Measurements from ENCODE around the gene C16orf95.

Gene C16orf95

GRCh38 chr16:87353613-87354012 is 36.4 kb upstream of the C16orf95 start:
- Histone ChIP-seq H3K9me3 (no peaks in the 10 kb centered on the region), H3K27me3 (ENCODE audit: low read depth) (no peaks in the 10 kb centered on the region), H3K4me1 (no peaks in the 10 kb centered on the region), H3K36me3 (replicated peaks) (peaks cover 13% of the 10 kb centered on the region), H3K4me3 (no peak overlapping the region)
- in situ Hi-C loops (cut with MboI; ENCODE audit: low sequenced_read_pairs), result no loop called here
- no peak for DNase-seq (ENCODE audit: low spot score in 2 of 2)

- in situ Hi-C loops (cut with MboI; ENCODE audit: low sequenced_read_pairs), result no loop called here
- DNase-seq (ENCODE audit: low spot score in 2 of 2), result no peak
- no peaks in the 10 kb centered on the region for H3K4me1 ChIP-seq
- no peaks in the 10 kb centered on the region for H3K9me3 ChIP-seq
- H3K36me3 ChIP-seq (replicated peaks), result peaks cover 5% of the 10 kb centered on the region
- H3K4me3 ChIP-seq, result no peak overlapping the region
- H3K27me3 ChIP-seq (ENCODE audit: low read depth), result no peaks in the 10 kb centered on the region
Observed at GRCh38 chr16:87352818-87353217, 35.6 kb upstream of the C16orf95 start.

GRCh38 chr16:87351320-87351698 is 34.1 kb upstream of the C16orf95 start:
- in situ Hi-C loops (cut with MboI; ENCODE audit: low sequenced_read_pairs), result no loop called here
- Histone ChIP-seq H3K4me3 (no peak overlapping the region), H3K4me1 (no peaks in the 10 kb centered on the region), H3K9me3 (no peaks in the 10 kb centered on the region), H3K27me3 (ENCODE audit: low read depth) (no peaks in the 10 kb centered on the region), H3K36me3 (replicated peaks) (no peaks in the 10 kb centered on the region; the same call in none of the 2 replicates)
- DNase-seq (ENCODE audit: low spot score in 2 of 2), result no peak

GRCh38 chr16:87350681-87351319 is 33.6 kb upstream of the C16orf95 start:
- no peaks in the 10 kb centered on the region for H3K27me3 ChIP-seq (ENCODE audit: low read depth)
- no peak overlapping the region for H3K4me3 ChIP-seq
- H3K4me1 ChIP-seq, result no peaks in the 10 kb centered on the region
- in situ Hi-C loops (cut with MboI; ENCODE audit: low sequenced_read_pairs), result no loop called here
- H3K36me3 ChIP-seq (replicated peaks), result no peaks in the 10 kb centered on the region; the same call in none of the 2 replicates
- no peak for DNase-seq (ENCODE audit: low spot score in 2 of 2)
- no peaks in the 10 kb centered on the region for H3K9me3 ChIP-seq

- H3K4me3 ChIP-seq, result no peak overlapping the region
- in situ Hi-C loops (cut with MboI; ENCODE audit: low sequenced_read_pairs), result no loop called here
- DNase-seq (ENCODE audit: low spot score in 2 of 2), result no peak
- H3K36me3 ChIP-seq (replicated peaks), result no peaks in the 10 kb centered on the region; the same call in none of the 2 replicates
- no peaks in the 10 kb centered on the region for H3K9me3 ChIP-seq
- H3K4me1 ChIP-seq, result no peaks in the 10 kb centered on the region
- H3K27me3 ChIP-seq (ENCODE audit: low read depth), result no peaks in the 10 kb centered on the region
Observed at GRCh38 chr16:87350031-87350430, 32.8 kb upstream of the C16orf95 start.

GRCh38 chr16:87348616-87349157 is 31.5 kb upstream of the C16orf95 start:
- H3K4me1 ChIP-seq, result no peaks in the 10 kb centered on the region
- in situ Hi-C loops (cut with MboI; ENCODE audit: low sequenced_read_pairs), result no loop called here
- DNase-seq (ENCODE audit: low spot score in 2 of 2), result no peak
- no peak overlapping the region for H3K4me3 ChIP-seq
- no peaks in the 10 kb centered on the region for H3K27me3 ChIP-seq (ENCODE audit: low read depth)
- H3K9me3 ChIP-seq, result no peaks in the 10 kb centered on the region
- H3K36me3 ChIP-seq (replicated peaks), result peaks cover under 1% of the 10 kb centered on the region; the same call in 1 of the 2 replicates

- Histone ChIP-seq H3K4me1 (no peaks in the 10 kb centered on the region), H3K36me3 (replicated peaks) (peaks cover 7% of the 10 kb centered on the region), H3K4me3 (no peak overlapping the region), H3K27me3 (ENCODE audit: low read depth) (no peaks in the 10 kb centered on the region), H3K9me3 (no peaks in the 10 kb centered on the region)
- DNase-seq (ENCODE audit: low spot score in 2 of 2), result no peak
- in situ Hi-C loops (cut with MboI; ENCODE audit: low sequenced_read_pairs), result no loop called here
Observed at GRCh38 chr16:87347932-87348615, 30.9 kb upstream of the C16orf95 start.

- Histone ChIP-seq H3K4me3 (no peak overlapping the region), H3K4me1 (no peaks in the 10 kb centered on the region), H3K9me3 (no peaks in the 10 kb centered on the region), H3K36me3 (replicated peaks) (peaks cover 18% of the 10 kb centered on the region), H3K27me3 (ENCODE audit: low read depth) (no peaks in the 10 kb centered on the region)
- DNase-seq (ENCODE audit: low spot score in 2 of 2), result no peak
- in situ Hi-C loops (cut with MboI; ENCODE audit: low sequenced_read_pairs), result no loop called here
Observed at GRCh38 chr16:87346517-87347060, 29.4 kb upstream of the C16orf95 start.

- in situ Hi-C loops (cut with MboI; ENCODE audit: low sequenced_read_pairs), result no loop called here
- Histone ChIP-seq H3K27me3 (ENCODE audit: low read depth) (no peaks in the 10 kb centered on the region), H3K4me3 (no peak overlapping the region), H3K36me3 (replicated peaks) (peaks cover 21% of the 10 kb centered on the region), H3K9me3 (no peaks in the 10 kb centered on the region), H3K4me1 (no peaks in the 10 kb centered on the region)
- no peak for DNase-seq (ENCODE audit: low spot score in 2 of 2)
Observed at GRCh38 chr16:87345726-87346424, 28.7 kb upstream of the C16orf95 start.

GRCh38 chr16:87344931-87345631 is 27.9 kb upstream of the C16orf95 start:
- Histone ChIP-seq H3K27me3 (ENCODE audit: low read depth) (no peaks in the 10 kb centered on the region), H3K4me3 (no peak overlapping the region), H3K4me1 (no peaks in the 10 kb centered on the region), H3K36me3 (replicated peaks) (peaks cover 21% of the 10 kb centered on the region), H3K9me3 (no peaks in the 10 kb centered on the region)
- in situ Hi-C loops (cut with MboI; ENCODE audit: low sequenced_read_pairs), result no loop called here
- DNase-seq (ENCODE audit: low spot score in 2 of 2), result no peak

GRCh38 chr16:87344165-87344930 is 27.2 kb upstream of the C16orf95 start:
- in situ Hi-C loops (cut with MboI; ENCODE audit: low sequenced_read_pairs), result no loop called here
- peaks cover 25% of the 10 kb centered on the region for H3K36me3 ChIP-seq (replicated peaks)
- DNase-seq (ENCODE audit: low spot score in 2 of 2), result no peak

GRCh38 chr16:87343753-87344050 is 26.5 kb upstream of the C16orf95 start:
- Histone ChIP-seq H3K27me3 (ENCODE audit: low read depth) (no peaks in the 10 kb centered on the region), H3K4me3 (no peak overlapping the region), H3K4me1 (no peaks in the 10 kb centered on the region), H3K36me3 (replicated peaks) (peaks cover 31% of the 10 kb centered on the region), H3K9me3 (no peaks in the 10 kb centered on the region)
- no peak for DNase-seq (ENCODE audit: low spot score in 2 of 2)
- in situ Hi-C loops (cut with MboI; ENCODE audit: low sequenced_read_pairs), result no loop called here

More at GRCh38 chr16:87344165-87344930, 27.2 kb upstream of the C16orf95 start:
- Histone ChIP-seq H3K4me1 (no peaks in the 10 kb centered on the region), H3K4me3 (no peak overlapping the region), H3K27me3 (ENCODE audit: low read depth) (no peaks in the 10 kb centered on the region), H3K9me3 (no peaks in the 10 kb centered on the region)
